Heart right ventricle (tissue), 16 donors: Measurements from ENCODE around the gene YKT6. TPM values are rescaled to one million over a fixed set of nuclear protein-coding genes. Genes with fewer than 3 reads are reported as not detected.

Source experiments
- ATAC-seq, 8 donors: fragments of 200-7000 bp; cut with Tn5 transposase; one replicate each; pipeline ENCODE4 v1.9.1; 2020; ENCODE audit warnings: mild to moderate bottlenecking in 8 of 8, moderate library complexity in 8 of 8, moderate number of reproducible peaks in 1 of 8
- DNase-seq, 2 donors: peaks; one replicate each; pipeline ENCODE4 v3.0.0-alpha.2; 2020
- H3K27ac ChIP-seq, 10 donors: fragments of 200-600 bp; sonication (generic) in 2 of 10; one replicate each; pipeline versions ENCODE4 v1.5.0 to v1.8.0; 2020 to 2022; ENCODE audit warnings: mild to moderate bottlenecking in 3 of 10
- H3K27me3 ChIP-seq, 7 donors: fragments of 200-600 bp; one replicate each; pipeline ENCODE4 v1.8.0; 2021 to 2022; ENCODE audit warnings: mild to moderate bottlenecking in 2 of 7
- H3K36me3 ChIP-seq, 9 donors: fragments of 200-600 bp; sonication (generic) in 1 of 9; one replicate each; pipeline versions ENCODE4 v1.5.0 to v1.8.0; 2020 to 2022; ENCODE audit warnings: mild to moderate bottlenecking in 2 of 9
- H3K4me1 ChIP-seq, 9 donors: fragments of 200-600 bp; sonication (generic) in 1 of 9; one replicate each; pipeline versions ENCODE4 v1.5.0 to v1.8.0; 2020 to 2022; ENCODE audit warnings: mild to moderate bottlenecking in 4 of 9
- H3K4me3 ChIP-seq, 10 donors: fragments of 200-600 bp; sonication (generic) in 2 of 10; one replicate each; pipeline versions ENCODE4 v1.5.0 to v1.8.0; 2020 to 2022; ENCODE audit warnings: mild to moderate bottlenecking in 7 of 10, moderate library complexity in 2 of 10
- H3K9me3 ChIP-seq, 11 donors: fragments of 200-600 bp in 10 of 11; sonication (generic) in 2 of 11; one replicate each; pipeline versions ENCODE4 v1.5.0 to v1.8.0; 2013 to 2022; ENCODE audit warnings: mild to moderate bottlenecking in 2 of 11, control low read depth in 1 of 11, moderate library complexity in 1 of 11
- WGBS, 2 donors: extraction: QIAGEN DNeasy Blood & Tissue Kit; methylation state at CpG; one replicate each; pipeline ENCODE4 v1.1.7; 2013; ENCODE audit warnings: inconsistent platforms in 1 of 2; 5-methylcytosine and 5-hydroxymethylcytosine counted together
- intact Hi-C, 10 donors: fragments of 100-400 bp; cut with DNase I; formaldehyde crosslinking; loops; one replicate each; pipeline versions ENCODE4 v1.11.1 to v1.14.2; 2022
- long read RNA-seq, 3 donors: library from polyadenylated mRNA; unstranded; transcript quantifications; one replicate each; pipeline ENCODE4 v2.0.0, GENCODE V29; 2020 to 2021
- polyA plus RNA-seq, 2 donors: library from polyadenylated mRNA; stranded (reverse); fragments of 200-250 nt; gene quantifications; one replicate each; pipeline ENCODE4 v1.2.3, GENCODE V29; 2013
- total RNA-seq, 10 donors: library from RNA; stranded (reverse); fragmentation: NEBNext Ultra II Directional in 3 of 10; extraction: Animal tissue kit (Norgen Biotek cat#: 25700) in 3 of 10; gene quantifications; one replicate each; pipeline versions ENCODE4 v1.2.1 to v1.2.4, GENCODE V29; 2021 to 2023
- TF ChIP-seq, protein P1 (sequence below), 9 donors: fragments of 200-600 bp; sonication (generic) in 2 of 9; IDR thresholded peaks; one replicate each; pipeline versions ENCODE4 v1.5.0 to v1.8.0; 2021 to 2022; ENCODE audit warnings: antibody characterized with exemption in 9 of 9, mild to moderate bottlenecking in 5 of 9, moderate library complexity in 1 of 9
- donor health status: Arrhythmogenic right ventricular cardiomyopathy.
- donor health status: ischemic (EF 13 %, LVEDD 7.1; RV severe dilation, severe dysfunction).
- donor health status: healthy with polysubstance abuse.
- donor health status: DM: no; HTN: yes; CAD: no.
- donor health status: DM: no; HTN: no; CAD: no.
- donor health status: ischemic (EF 25% LVEDD 6.9; RV normal size, moderate dysfunction).
- donor health status: ischemic (EF 25% LVEDD 5.7; RV mildly dilated, moderate dysfunction).
- donor health status: healthy.
- donor health status: DM: yes; HTN: yes; CAD: no.
- donor health status: Ischemic cardiomyopathy.
- donor health status: ischemic (EF 35%, LVEDD 5.7; RV mildly dilated, moderate dysfunction).
- donor health status: nonischemic (EF 11% LVEDD 7.7; RV severe dilation, severe dysfunction).
- donor health status: DM: yes; HTN: yes; CAD: no.
- donor health status: PGD.
- donor health status: ischemic (EF 29% LVEDD 5.4; RV normal size, mild dysfunction).
- donor health status: nonischemic (EF 23%, LVEDD 6.1; RV moderate dilation, normal function).

YKT6 gene
- total RNA-seq: 10 to 100 TPM; 42.2 to 58.2 (median 47.7) TPM
- 10 to 100 TPM; 27.7 to 79.6 TPM for polyA plus RNA-seq
- long read RNA-seq, donor 1, transcript YKT6-201 (7 exons, 2,696 nt): major isoform, 19 of 31 reads
- long read RNA-seq, donor 1, transcript YKT6-204 (8 exons, 1,085 nt): minor isoform, 5 of 31 reads
- long read RNA-seq, donor 1, partial matches to known transcripts: 1 of 31 reads
- long read RNA-seq, donor 1, other reads (novel, unspliced or antisense): 6 of 31 reads
- long read RNA-seq, donor 2, transcript YKT6-201 (7 exons, 2,696 nt): major isoform, 17 of 33 reads
- long read RNA-seq, donor 2, partial matches to known transcripts: 0 of 33 reads
- long read RNA-seq, donor 2, other reads (novel, unspliced or antisense): 14 of 33 reads
- long read RNA-seq, donor 3, transcript YKT6-201 (7 exons, 2,696 nt): major isoform, 27 of 44 reads
- long read RNA-seq, donor 3, transcript YKT6-202 (2 exons, 2,463 nt): minor isoform, 6 of 44 reads
- long read RNA-seq, donor 3, partial matches to known transcripts: 6 of 44 reads
- long read RNA-seq, donor 3, other reads (novel, unspliced or antisense): 3 of 44 reads

- TF ChIP-seq, protein P1, sequence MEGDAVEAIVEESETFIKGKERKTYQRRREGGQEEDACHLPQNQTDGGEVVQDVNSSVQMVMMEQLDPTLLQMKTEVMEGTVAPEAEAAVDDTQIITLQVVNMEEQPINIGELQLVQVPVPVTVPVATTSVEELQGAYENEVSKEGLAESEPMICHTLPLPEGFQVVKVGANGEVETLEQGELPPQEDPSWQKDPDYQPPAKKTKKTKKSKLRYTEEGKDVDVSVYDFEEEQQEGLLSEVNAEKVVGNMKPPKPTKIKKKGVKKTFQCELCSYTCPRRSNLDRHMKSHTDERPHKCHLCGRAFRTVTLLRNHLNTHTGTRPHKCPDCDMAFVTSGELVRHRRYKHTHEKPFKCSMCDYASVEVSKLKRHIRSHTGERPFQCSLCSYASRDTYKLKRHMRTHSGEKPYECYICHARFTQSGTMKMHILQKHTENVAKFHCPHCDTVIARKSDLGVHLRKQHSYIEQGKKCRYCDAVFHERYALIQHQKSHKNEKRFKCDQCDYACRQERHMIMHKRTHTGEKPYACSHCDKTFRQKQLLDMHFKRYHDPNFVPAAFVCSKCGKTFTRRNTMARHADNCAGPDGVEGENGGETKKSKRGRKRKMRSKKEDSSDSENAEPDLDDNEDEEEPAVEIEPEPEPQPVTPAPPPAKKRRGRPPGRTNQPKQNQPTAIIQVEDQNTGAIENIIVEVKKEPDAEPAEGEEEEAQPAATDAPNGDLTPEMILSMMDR (IDR thresholded peaks at IDR 0.05): peak; percentile 32 to 70 (median 63)
- H3K4me3 ChIP-seq: peak within 1 kb of the TSS; percentile 63 to 96 (median 84)
- H3K36me3 ChIP-seq: peaks cover 0 to 25% (median 14%) of the 10 kb centered on the region in 9 donors
- ATAC-seq: peak; percentile 97 to 99 (median 98)
- intact Hi-C loops: loop anchor here in 4 of 10 donors (5.0 kb wide), 5 partner anchors 69 to 184 kb away; partner anchors contain the start of genes POLD2 (in 1 of the 4) and POLM (in 1 of the 4)
- H3K9me3 ChIP-seq: no peaks in the 10 kb centered on the region
- WGBS, 2 donors: 1% methylated on average over 55 to 58 of the region's 58 CpGs
- H3K27ac ChIP-seq: peak within 1 kb of the TSS in 9 of 10 donors; percentile 46 to 91 (median 83)
- H3K4me1 ChIP-seq: peaks cover 4 to 31% (median 16%) of the 10 kb centered on the region in 9 donors
- peaks cover 0 to 8% (median 0%) of the 10 kb centered on the region in 7 donors for H3K27me3 ChIP-seq
- DNase-seq: peak; percentile 91 to 93
These were observed at the start of gene YKT6 for GRCh38 chr7:44200699-44201461. YKT6 (plus strand) TSS chr7:44200978; CDS start chr7:44201136, 158 bp downstream.

DNA sequence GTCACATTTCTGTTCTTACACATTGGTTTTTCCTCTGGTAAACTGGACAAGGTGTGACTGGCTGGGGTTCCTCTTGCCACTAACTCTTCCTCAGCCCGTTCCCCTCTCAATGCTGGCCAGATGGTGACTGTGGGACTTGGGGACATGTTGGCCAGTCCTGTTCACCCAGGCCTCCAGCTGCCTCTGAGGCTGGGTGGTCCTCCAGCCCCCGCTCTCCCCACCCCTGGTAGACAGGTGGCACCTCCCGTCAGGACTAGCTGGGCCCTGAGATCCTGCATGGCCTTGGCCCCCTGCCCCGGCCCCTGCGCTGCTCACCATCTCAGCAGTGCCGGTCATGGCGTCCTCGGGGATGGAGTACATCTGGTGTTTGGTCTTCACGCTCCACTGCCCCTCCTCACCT is 48.8 kb upstream of the YKT6 start:
- ATAC-seq: no peak
- TF ChIP-seq, protein P1 (IDR thresholded peaks at IDR 0.05): no peak
- intact Hi-C loops: no loop called here
- WGBS, 2 donors: 94 to 96% methylated on average over 9 of the region's 9 CpGs
- DNase-seq: no peak
- H3K27me3 ChIP-seq: peaks cover 0 to 3% (median 0%) of the 10 kb centered on the region in 7 donors
- H3K9me3 ChIP-seq: no peaks in the 10 kb centered on the region
- H3K27ac ChIP-seq: no peak overlapping the region
- no peak overlapping the region for H3K4me3 ChIP-seq
- H3K36me3 ChIP-seq: no peaks in the 10 kb centered on the region
- peaks cover 0 to 1% (median 0%) of the 10 kb centered on the region in 9 donors for H3K4me1 ChIP-seq

DNA sequence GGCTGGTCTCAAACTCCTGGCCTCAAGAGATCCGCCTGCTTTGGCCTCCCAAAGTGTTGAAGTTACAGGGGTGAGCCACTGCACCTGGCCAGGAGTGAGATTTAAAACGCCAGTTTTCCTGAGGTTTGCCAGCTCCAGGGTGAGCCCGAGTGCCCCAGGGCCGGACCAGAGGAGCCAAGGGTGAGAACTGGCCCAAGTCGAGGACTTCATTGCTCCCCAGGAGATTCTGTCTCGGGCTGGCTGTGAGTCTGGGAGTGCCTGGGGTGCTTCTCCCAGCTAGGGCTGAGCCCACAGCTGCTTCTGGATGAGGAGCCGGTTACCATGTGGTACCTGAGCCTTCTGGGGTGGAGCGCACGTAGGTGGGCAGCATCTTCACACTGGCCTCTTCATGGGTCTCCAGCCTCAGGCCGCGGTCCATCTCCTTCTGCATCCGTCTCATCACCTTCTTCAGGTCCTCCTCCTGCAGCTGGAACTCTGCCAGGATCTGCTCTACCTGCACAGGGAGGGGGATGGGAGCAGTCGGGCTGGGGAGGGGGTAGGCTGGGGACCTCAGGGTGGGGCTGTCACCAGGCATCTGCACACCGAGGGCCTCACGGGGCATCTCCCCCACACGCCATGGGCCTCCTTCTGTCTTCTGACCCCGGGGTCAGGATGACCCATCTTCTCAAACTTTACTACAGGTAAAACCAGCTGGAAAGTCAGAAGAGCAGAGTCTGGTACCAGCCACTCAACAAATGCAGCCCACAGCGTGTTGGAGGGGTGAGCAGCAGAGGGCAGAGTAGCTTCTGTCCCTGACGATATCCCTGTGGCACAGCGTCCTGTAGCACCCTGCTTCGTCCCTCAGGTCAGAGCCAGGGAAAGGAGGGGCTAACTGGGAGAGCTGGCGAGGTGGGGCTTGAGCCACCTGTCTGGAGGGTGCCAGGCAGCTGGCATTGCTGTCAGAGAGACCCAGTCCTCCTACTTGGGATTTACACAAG is 47.5 kb upstream of the YKT6 start:
- ATAC-seq (peak in 3 of 8 donors; percentile 39 to 46 (median 44)), DNase-seq (no peak)
- no peak overlapping the region for H3K4me3 ChIP-seq
- 80 to 81% methylated on average over 22 of the region's 22 CpGs for WGBS, 2 donors
- TF ChIP-seq, protein P1 (IDR thresholded peaks at IDR 0.05): peak in 2 of 9 donors; percentile 11 to 27
- no peak overlapping the region for H3K27ac ChIP-seq
- H3K27me3 ChIP-seq: no peaks in the 10 kb centered on the region
- no peaks in the 10 kb centered on the region for H3K9me3 ChIP-seq
- H3K4me1 ChIP-seq: no peaks in the 10 kb centered on the region
- H3K36me3 ChIP-seq: no peaks in the 10 kb centered on the region
- intact Hi-C loops: no loop called here
